ENCODE measurements around the gene RSAD1. TPM values are rescaled to one million over a fixed set of nuclear protein-coding genes. Genes with fewer than 3 reads are reported as not detected.

The RSAD1 gene
- total RNA-seq, 1 experiment from 2014 or later: 28.7 TPM

DNA sequence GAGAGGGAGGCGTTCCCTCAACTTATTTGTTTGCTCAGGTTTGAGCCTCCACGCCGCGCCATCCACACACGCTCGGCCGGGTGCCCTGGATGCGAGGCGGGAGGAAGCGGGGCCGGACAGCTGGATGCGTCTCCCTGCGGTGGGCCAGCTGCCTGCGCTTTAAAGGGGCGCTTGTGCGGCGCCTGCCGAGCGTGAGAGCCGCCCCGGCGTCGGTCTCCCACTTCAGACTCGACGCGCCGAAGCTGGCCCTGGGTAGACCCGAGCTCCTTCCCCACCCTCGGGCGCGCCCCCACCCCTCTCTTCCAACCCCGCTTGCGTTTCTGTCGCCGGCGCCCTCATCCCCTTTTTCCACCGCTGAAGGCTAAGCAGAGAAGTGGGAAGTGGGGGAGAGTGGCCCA, 9.5 kb upstream of the RSAD1 start:
- CTCF ChIA-PET: interaction anchor here (1.8 kb wide), 1 partner anchor 9 kb away, joined by 5 read pairs; the partner anchor contains the start of gene RSAD1
- intact Hi-C loops (cut with micrococcal nuclease): no loop called here
- Mint-ChIP-seq H3K27ac (ENCODE audit: low read depth, unreplicated experiment) (no peak overlapping the region), H3K4me1 (ENCODE audit: insufficient read depth, unreplicated experiment) (no peaks in the 10 kb centered on the region), H3K27me3 (ENCODE audit: insufficient read depth, unreplicated experiment) (no peaks in the 10 kb centered on the region), H3K4me3 (ENCODE audit: unreplicated experiment) (no peak overlapping the region), H3K9me3 (ENCODE audit: unreplicated experiment) (no peaks in the 10 kb centered on the region), H3K36me3 (ENCODE audit: insufficient read depth, unreplicated experiment) (peaks cover 13% of the 10 kb centered on the region)
- POLR2A ChIA-PET: interaction anchor here (0.6 to 0.7 kb wide), 2 partner anchors 9 to 54 kb away, joined by 3 read pairs; partner anchors contain the start of gene RSAD1
- TF ChIP-seq, protein P1, sequence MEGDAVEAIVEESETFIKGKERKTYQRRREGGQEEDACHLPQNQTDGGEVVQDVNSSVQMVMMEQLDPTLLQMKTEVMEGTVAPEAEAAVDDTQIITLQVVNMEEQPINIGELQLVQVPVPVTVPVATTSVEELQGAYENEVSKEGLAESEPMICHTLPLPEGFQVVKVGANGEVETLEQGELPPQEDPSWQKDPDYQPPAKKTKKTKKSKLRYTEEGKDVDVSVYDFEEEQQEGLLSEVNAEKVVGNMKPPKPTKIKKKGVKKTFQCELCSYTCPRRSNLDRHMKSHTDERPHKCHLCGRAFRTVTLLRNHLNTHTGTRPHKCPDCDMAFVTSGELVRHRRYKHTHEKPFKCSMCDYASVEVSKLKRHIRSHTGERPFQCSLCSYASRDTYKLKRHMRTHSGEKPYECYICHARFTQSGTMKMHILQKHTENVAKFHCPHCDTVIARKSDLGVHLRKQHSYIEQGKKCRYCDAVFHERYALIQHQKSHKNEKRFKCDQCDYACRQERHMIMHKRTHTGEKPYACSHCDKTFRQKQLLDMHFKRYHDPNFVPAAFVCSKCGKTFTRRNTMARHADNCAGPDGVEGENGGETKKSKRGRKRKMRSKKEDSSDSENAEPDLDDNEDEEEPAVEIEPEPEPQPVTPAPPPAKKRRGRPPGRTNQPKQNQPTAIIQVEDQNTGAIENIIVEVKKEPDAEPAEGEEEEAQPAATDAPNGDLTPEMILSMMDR (IDR thresholded peaks at IDR 0.05; ENCODE audit: unreplicated experiment): no peak
- no peak for DNase-seq (ENCODE audit: unreplicated experiment)
- BruUV-seq (replicated peaks): no TSS peak

DNA sequence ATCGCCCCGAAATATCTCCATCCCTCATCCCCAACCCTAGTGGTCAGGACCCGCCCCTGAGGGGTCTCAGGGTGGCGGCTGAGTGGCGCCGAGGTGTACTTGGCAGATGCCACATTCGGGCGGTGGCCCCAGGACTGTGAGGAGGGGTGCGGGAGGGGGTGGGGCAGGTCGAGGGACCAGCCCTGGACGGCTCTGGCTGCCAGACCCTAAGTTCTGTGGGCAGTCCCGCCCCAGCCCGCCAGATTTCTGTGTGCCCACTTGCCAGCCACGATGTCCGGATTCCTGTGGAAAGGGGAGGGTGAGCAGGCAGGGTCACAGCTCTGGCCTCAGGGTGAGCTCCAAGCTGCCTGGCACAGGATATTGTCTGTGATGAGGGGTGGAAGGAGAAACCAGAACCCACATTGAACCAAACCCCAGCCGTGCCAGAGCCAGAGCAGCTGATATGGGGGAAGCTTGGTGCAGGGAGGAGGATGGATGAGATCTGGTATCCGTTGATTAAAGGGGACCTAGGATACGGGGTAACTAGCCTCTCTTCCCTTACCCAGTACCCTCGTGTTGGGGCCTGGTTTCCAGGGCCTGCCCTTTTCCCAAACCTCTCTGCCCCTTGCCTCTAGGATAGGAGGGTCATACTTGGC, 8.9 kb upstream of the RSAD1 start:
- Mint-ChIP-seq H3K27me3 (ENCODE audit: insufficient read depth, unreplicated experiment) (no peaks in the 10 kb centered on the region), H3K36me3 (ENCODE audit: insufficient read depth, unreplicated experiment) (peaks cover 15% of the 10 kb centered on the region), H3K27ac (ENCODE audit: low read depth, unreplicated experiment) (no peak overlapping the region), H3K4me3 (ENCODE audit: unreplicated experiment) (no peak overlapping the region), H3K4me1 (ENCODE audit: insufficient read depth, unreplicated experiment) (no peaks in the 10 kb centered on the region), H3K9me3 (ENCODE audit: unreplicated experiment) (no peaks in the 10 kb centered on the region)
- DNase-seq (ENCODE audit: unreplicated experiment): no peak
- POLR2A ChIA-PET: interaction anchor here (0.6 to 0.7 kb wide), 3 partner anchors 9 to 54 kb away, joined by 3 read pairs; partner anchors contain the start of gene RSAD1
- CTCF ChIA-PET: interaction anchor here (0.9 to 1.8 kb wide), 2 partner anchors 9 to 10 kb away, joined by 3 to 5 read pairs; partner anchors contain the start of gene RSAD1
- TF ChIP-seq, protein P1 (IDR thresholded peaks at IDR 0.05; ENCODE audit: unreplicated experiment): no peak
- intact Hi-C loops (cut with micrococcal nuclease): no loop called here
- BruUV-seq (replicated peaks): no TSS peak

DNA sequence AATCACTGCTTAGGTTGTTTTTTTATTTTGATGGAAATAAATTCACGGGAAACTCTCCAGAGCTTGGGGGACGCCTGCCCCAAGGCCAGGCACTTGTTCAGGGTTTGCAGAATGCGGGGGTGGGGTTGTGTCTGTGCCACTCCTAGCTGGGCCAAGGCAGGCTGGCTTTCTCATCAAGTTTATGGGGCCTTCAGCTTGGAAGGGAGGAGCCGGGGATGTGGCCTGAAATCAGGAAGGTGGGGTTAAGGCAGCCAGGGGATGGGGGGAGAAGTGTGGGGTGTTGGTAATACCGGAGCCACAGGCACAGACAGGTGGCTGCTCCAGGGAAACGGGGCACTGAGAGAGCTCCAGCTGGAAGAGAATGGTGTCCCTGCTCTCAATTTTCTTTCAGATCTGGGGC, 8.2 kb upstream of the RSAD1 start:
- intact Hi-C loops (cut with micrococcal nuclease): no loop called here
- Mint-ChIP-seq H3K27me3 (ENCODE audit: insufficient read depth, unreplicated experiment) (no peaks in the 10 kb centered on the region), H3K4me3 (ENCODE audit: unreplicated experiment) (no peak overlapping the region), H3K36me3 (ENCODE audit: insufficient read depth, unreplicated experiment) (peaks cover 15% of the 10 kb centered on the region), H3K4me1 (ENCODE audit: insufficient read depth, unreplicated experiment) (no peaks in the 10 kb centered on the region), H3K27ac (ENCODE audit: low read depth, unreplicated experiment) (no peak overlapping the region), H3K9me3 (ENCODE audit: unreplicated experiment) (no peaks in the 10 kb centered on the region)
- no peak for DNase-seq (ENCODE audit: unreplicated experiment)
- POLR2A ChIA-PET: interaction anchor here (0.6 to 1.4 kb wide), 3 partner anchors 9 to 74 kb away, joined by 3 read pairs; no protein-coding TSS in a partner anchor
- TF ChIP-seq, protein P1 (IDR thresholded peaks at IDR 0.05; ENCODE audit: unreplicated experiment): no peak
- CTCF ChIA-PET: interaction anchor here (0.9 to 1.8 kb wide), 3 partner anchors 8 to 11 kb away, joined by 3 to 5 read pairs (median 3); partner anchors contain the start of gene RSAD1
- no TSS peak for BruUV-seq (replicated peaks)

DNA sequence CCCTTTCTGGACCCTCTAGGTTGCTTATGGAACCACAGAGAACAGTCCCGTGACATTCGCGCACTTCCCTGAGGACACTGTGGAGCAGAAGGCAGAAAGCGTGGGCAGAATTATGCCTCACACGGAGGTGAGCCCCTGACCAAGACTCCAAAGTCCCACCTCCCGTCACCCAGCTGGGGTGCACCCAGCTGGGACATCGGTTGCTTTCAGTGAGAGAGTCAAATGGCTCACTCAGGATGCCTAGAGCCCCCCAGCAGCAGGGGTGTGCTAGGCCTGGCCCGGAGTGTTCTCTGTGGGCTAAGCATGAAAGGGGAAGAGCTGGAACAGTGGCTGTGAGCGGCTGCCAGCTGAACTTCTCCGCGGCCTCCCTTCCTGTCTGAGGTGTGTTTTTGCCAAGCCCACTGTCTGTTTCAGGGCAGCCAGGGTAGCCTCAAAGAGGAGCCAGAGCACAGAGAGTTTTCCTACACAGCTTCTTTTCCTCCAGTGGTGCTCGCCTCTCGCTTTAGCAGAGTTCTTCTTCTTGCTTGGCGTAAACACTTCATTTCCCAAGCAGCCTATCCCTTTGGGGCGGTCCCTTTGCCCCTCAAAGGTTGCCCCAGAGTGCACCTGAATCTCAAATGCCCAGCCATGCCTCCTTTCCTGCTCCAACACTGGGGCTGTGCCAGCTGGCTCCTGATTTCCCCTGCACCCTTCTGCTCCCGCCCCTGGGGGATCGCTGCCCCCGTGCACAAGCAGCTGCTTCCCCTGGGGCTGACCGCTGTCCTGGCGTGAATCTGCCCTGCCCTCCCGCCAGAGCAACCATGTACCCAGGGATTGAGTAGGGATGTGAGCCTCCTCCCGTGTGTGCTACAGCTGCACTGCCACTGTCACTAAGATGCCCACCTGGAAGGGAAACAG, 7.4 kb upstream of the RSAD1 start:
- CTCF ChIA-PET: interaction anchor here (0.6 to 1.8 kb wide), 5 partner anchors 7 to 481 kb away, joined by 3 to 6 read pairs (median 3); partner anchors contain the start of gene RSAD1
- POLR2A ChIA-PET: interaction anchor here (0.8 to 1.4 kb wide), 3 partner anchors 15 to 123 kb away, joined by 3 read pairs; no protein-coding TSS in a partner anchor
- DNase-seq (ENCODE audit: unreplicated experiment): no peak
- H3K9me3 Mint-ChIP-seq (ENCODE audit: unreplicated experiment): no peaks in the 10 kb centered on the region
- H3K36me3 Mint-ChIP-seq (ENCODE audit: insufficient read depth, unreplicated experiment): peaks cover 15% of the 10 kb centered on the region
- H3K27ac Mint-ChIP-seq (ENCODE audit: low read depth, unreplicated experiment): no peak overlapping the region
- TF ChIP-seq, protein P1 (IDR thresholded peaks at IDR 0.05; ENCODE audit: unreplicated experiment): no peak
- no peaks in the 10 kb centered on the region for H3K4me1 Mint-ChIP-seq (ENCODE audit: insufficient read depth, unreplicated experiment)
- no peaks in the 10 kb centered on the region for H3K27me3 Mint-ChIP-seq (ENCODE audit: insufficient read depth, unreplicated experiment)
- BruUV-seq (replicated peaks): no TSS peak
- intact Hi-C loops (cut with micrococcal nuclease): no loop called here
- H3K4me3 Mint-ChIP-seq (ENCODE audit: unreplicated experiment): no peak overlapping the region
